Stomach (tissue), 4 donors: Measurements from ENCODE around the gene SLC26A1.

ENCODE experiments used
- CTCF ChIP-seq, 7 experiments: fragments of 450-650 bp in 4 of 7; fragments of 200-600 bp in 3 of 7; sonication (generic) in 3 of 7; IDR thresholded peaks; one replicate each; pipeline ENCODE4 v1.5.1; 2016 to 2019; ENCODE audit warnings: antibody characterized with exemption in 7 of 7, control low read depth in 2 of 7, mild to moderate bottlenecking in 1 of 7
- POLR2A ChIP-seq, 4 donors: fragments of 450-650 bp; IDR thresholded peaks; one replicate each; pipeline ENCODE4 v1.6.1; 2016; ENCODE audit warnings: antibody characterized with exemption in 4 of 4, control low read depth in 2 of 4, mild to moderate bottlenecking in 1 of 4, moderate library complexity in 1 of 4

GRCh38 chr4:1004557-1005485 is 11.6 kb upstream of the SLC26A1 start:
- TF ChIP-seq POLR2A (IDR thresholded peaks at IDR 0.05): no peak
- TF ChIP-seq CTCF (IDR thresholded peaks at IDR 0.05): no peak
